H54 (cell line): Measurements from ENCODE around the gene RIMKLA.

ENCODE experiments used
- DNase-seq: peaks from one replicate; pipeline ENCODE4 v3.0.0; 2011; ENCODE audit warnings: low spot score, mixed read lengths; ENCODE audit not compliant: insufficient read length
- FAIRE-seq: peaks from 3 replicates; lab custom pipeline; 2011; peaks lifted over from hg19 to GRCh38; lab: Jason Lieb, UNC
- POLR2A ChIP-seq: IDR thresholded peaks from 2 replicates; pipeline ENCODE4 v1.6.1; 2011; ENCODE audit warnings: low read depth, mild to moderate bottlenecking, low read length

Gene RIMKLA

GRCh38 chr1:42392967-42393848, 12.6 kb downstream of the RIMKLA start:
- FAIRE-seq (no peak), DNase-seq (no peak)
- TF ChIP-seq POLR2A, result no peak

GRCh38 chr1:42399315-42400100, 18.9 kb downstream of the RIMKLA start:
- FAIRE-seq (no peak), DNase-seq (no peak)
- no peak for TF ChIP-seq POLR2A

DNA sequence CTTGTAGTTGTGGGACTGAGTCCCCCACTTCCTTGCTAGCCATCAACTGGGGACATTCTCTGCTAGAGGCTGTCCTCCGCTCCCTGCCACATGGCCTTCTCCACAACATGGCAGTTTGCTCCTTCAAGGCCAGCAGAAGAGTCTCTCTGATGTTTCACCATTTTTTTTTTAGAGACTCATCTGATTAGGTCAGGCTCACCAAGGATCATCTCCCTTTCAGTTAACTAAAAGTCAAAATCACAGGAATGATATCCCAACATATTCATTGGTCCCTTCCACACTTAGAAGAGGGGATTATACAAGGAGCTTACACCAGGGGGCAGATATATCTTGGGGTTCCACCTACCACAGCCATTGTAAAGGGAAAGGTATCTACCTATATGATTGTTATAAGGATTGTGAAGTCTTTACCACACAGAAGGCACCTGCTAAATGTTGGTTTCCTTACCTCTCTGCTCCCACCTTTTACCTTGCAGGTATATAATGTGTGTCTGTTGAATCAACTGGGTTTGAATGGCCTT, 23.3 kb downstream of the RIMKLA start:
- no peak for DNase-seq
- no peak for FAIRE-seq
- TF ChIP-seq POLR2A, result no peak

- DNase-seq (no peak), FAIRE-seq (no peak)
- TF ChIP-seq POLR2A, result no peak
These were observed 34.2 kb downstream of the RIMKLA start for GRCh38 chr1:42414551-42415496.

DNA sequence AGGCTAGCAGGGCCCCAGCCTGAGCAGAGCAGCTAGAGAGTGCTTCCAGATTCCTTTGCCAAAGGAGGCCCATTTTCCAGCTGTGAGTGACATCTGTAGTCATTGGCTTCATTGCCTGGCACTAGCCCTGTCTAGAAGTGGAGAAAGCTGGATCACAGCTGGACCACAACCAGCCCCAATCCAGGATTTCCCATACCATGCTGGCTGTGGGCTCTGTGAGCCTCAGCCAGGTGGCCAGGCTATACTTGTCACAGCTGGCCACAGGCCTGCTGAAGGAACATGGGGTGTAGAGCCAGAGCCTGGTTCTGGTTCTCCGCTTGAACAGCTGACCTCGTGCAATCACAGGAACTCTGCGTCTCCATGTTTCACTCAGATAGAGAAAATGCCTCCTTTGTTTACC, 36.6 kb downstream of the RIMKLA start:
- no peak for TF ChIP-seq POLR2A
- FAIRE-seq (no peak), DNase-seq (no peak)

- no peak for DNase-seq
- FAIRE-seq, result no peak
- no peak for TF ChIP-seq POLR2A
These were observed 37.9 kb downstream of the RIMKLA start for GRCh38 chr1:42418516-42418915.

- DNase-seq (no peak), FAIRE-seq (no peak)
These were observed 38.7 kb downstream of the RIMKLA start for GRCh38 chr1:42419126-42419821.

GRCh38 chr1:42420121-42420520, 39.5 kb downstream of the RIMKLA start:
- FAIRE-seq (no peak), DNase-seq (no peak)
- TF ChIP-seq POLR2A, result no peak

More at GRCh38 chr1:42419126-42419821, 38.7 kb downstream of the RIMKLA start:
- TF ChIP-seq POLR2A, result no peak

- FAIRE-seq, result no peak
- no peak for TF ChIP-seq POLR2A
- no peak for DNase-seq
These were observed 40.5 kb downstream of the RIMKLA start for GRCh38 chr1:42420911-42421585.

- FAIRE-seq, result no peak
- no peak for TF ChIP-seq POLR2A
- no peak for DNase-seq
These were observed 42.1 kb downstream of the RIMKLA start for GRCh38 chr1:42422737-42423136.

DNA sequence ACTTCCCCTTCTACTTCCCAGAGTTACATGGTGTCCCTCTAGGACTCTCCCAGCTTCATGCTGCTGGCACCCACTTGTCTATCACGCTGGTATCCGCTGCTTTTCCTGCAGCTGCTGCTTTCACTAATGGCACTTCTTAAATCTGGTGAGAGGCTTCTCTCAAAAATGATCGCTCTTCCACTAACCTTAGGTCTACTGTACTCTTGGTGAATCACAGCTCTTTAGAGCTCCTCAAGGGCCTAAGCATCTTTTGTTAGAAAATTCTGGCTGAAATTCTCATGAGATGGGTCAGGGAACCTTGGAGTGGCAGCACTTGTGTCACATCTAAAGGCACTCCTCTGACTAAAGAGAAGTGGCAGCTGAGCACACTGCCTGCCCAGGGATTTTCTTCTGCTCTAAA, 43.1 kb downstream of the RIMKLA start:
- no peak for TF ChIP-seq POLR2A
- FAIRE-seq (no peak), DNase-seq (no peak)

- no peak for FAIRE-seq
- no peak for TF ChIP-seq POLR2A
- no peak for DNase-seq
These were observed 43.6 kb downstream of the RIMKLA start for GRCh38 chr1:42424201-42424600.
